PC-9 (cell line): ENCODE data around the gene CEP83.
"Not testable (repeated sequence)": the region's sequence is repeated elsewhere in the genome, so short reads cannot be mapped to it uniquely, and the experiment has no call there.

Source experiments
- EZH2 ChIP-seq: fragments of 200-600 bp; sonication (generic); IDR thresholded peaks from 2 replicates; pipeline ENCODE4 v1.8.0; 2017; ENCODE audit warnings: antibody characterized with exemption, low read depth
- TF ChIP-seq, protein P1 (sequence below): fragments of 200-600 bp; sonication (generic); conservative IDR thresholded peaks from 2 replicates; pipeline ENCODE4 v1.6.1; 2017; ENCODE audit warnings: mixed run types, antibody characterized with exemption, mild to moderate bottlenecking, moderate library complexity

DNA sequence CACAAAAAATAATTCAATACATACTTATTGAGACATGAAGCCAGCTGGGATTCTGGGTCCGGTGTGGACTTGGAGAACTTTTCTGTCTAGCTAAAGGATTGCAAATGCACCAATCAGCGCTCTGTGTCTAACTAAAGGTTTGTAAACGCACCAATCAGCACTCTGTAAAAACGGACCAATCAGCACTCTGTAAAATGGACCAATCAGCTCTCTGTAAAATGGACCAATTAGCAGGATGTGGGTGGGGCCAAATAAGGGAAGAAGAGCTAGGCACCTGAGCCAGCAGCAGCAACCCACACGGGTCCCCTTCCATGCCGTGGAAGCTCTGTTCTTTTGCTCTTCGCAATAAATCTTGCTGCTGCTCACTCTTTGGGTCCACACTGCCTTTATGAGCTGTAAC is 5.3 kb downstream of the CEP83 start:
- TF ChIP-seq, protein P1, sequence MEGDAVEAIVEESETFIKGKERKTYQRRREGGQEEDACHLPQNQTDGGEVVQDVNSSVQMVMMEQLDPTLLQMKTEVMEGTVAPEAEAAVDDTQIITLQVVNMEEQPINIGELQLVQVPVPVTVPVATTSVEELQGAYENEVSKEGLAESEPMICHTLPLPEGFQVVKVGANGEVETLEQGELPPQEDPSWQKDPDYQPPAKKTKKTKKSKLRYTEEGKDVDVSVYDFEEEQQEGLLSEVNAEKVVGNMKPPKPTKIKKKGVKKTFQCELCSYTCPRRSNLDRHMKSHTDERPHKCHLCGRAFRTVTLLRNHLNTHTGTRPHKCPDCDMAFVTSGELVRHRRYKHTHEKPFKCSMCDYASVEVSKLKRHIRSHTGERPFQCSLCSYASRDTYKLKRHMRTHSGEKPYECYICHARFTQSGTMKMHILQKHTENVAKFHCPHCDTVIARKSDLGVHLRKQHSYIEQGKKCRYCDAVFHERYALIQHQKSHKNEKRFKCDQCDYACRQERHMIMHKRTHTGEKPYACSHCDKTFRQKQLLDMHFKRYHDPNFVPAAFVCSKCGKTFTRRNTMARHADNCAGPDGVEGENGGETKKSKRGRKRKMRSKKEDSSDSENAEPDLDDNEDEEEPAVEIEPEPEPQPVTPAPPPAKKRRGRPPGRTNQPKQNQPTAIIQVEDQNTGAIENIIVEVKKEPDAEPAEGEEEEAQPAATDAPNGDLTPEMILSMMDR = not testable (repeated sequence)
- TF ChIP-seq EZH2 = not testable (repeated sequence)
